Vagina (tissue), 2 donors: Measurements from ENCODE around the gene CASZ1. TPM values are rescaled to one million over a fixed set of nuclear protein-coding genes. Genes with fewer than 3 reads are reported as not detected.

ENCODE experiments used
- DNase-seq, 2 donors: peaks; one replicate each; pipeline ENCODE4 v3.0.0-alpha.2; 2017; ENCODE audit errors: extremely low spot score in 2 of 2
- H3K27ac ChIP-seq: fragments of 200-600 bp; sonication (generic); one replicate; pipeline ENCODE4 v1.5.1; 2019
- H3K27me3 ChIP-seq: fragments of 200-600 bp; sonication (generic); one replicate; pipeline ENCODE4 v1.5.1; 2019
- H3K36me3 ChIP-seq, 2 donors: fragments of 200-600 bp; sonication (generic); one replicate each; pipeline ENCODE4 v1.5.1; 2017 to 2019
- H3K4me1 ChIP-seq: fragments of 200-600 bp; sonication (generic); one replicate; pipeline ENCODE4 v1.5.1; 2019
- H3K4me3 ChIP-seq, 2 donors: fragments of 200-600 bp; sonication (generic); 1 replicate in 1 of 2; 2 replicates in 1 of 2; pipeline ENCODE4 v1.5.1; 2016 to 2019
- H3K9me3 ChIP-seq: fragments of 200-600 bp; sonication (generic); one replicate; pipeline ENCODE4 v1.5.1; 2019
- POLR2A ChIP-seq, 2 donors: fragments of 450-650 bp; IDR thresholded peaks; one replicate each; pipeline ENCODE4 v1.6.1; 2017; ENCODE audit warnings: antibody characterized with exemption in 2 of 2, mild to moderate bottlenecking in 2 of 2, moderate library complexity in 2 of 2
- POLR2AphosphoS5 ChIP-seq, 2 donors: sonication (generic); formaldehyde crosslinking; IDR thresholded peaks; one replicate each; pipeline ENCODE4 v1.9.0; 2017; ENCODE audit warnings: antibody characterized with exemption in 2 of 2, mild to moderate bottlenecking in 2 of 2, low read depth in 1 of 2; ENCODE audit not compliant: insufficient read depth in 1 of 2
- intact Hi-C: fragments of 100-400 bp; cut with DNase I; formaldehyde crosslinking; loops from one replicate; pipeline ENCODE4 v1.15.1; 2023
- total RNA-seq: library from RNA; depleted of rRNA; stranded (reverse); fragments of >200 nt; gene quantifications from one replicate; pipeline ENCODE4 v1.2.3, GENCODE V29; 2016
- TF ChIP-seq, protein P1 (sequence below), 3 experiments: fragments of 450-650 bp in 2 of 3; fragments of 200-600 bp in 1 of 3; sonication (generic) in 1 of 3; IDR thresholded peaks; one replicate each; pipeline ENCODE4 v1.5.1; 2017 to 2019; ENCODE audit warnings: antibody characterized with exemption in 3 of 3, mild to moderate bottlenecking in 2 of 3, moderate library complexity in 2 of 3

CASZ1 gene
- total RNA-seq, 1 donor from 2014 or later, result 30.7 TPM

DNA sequence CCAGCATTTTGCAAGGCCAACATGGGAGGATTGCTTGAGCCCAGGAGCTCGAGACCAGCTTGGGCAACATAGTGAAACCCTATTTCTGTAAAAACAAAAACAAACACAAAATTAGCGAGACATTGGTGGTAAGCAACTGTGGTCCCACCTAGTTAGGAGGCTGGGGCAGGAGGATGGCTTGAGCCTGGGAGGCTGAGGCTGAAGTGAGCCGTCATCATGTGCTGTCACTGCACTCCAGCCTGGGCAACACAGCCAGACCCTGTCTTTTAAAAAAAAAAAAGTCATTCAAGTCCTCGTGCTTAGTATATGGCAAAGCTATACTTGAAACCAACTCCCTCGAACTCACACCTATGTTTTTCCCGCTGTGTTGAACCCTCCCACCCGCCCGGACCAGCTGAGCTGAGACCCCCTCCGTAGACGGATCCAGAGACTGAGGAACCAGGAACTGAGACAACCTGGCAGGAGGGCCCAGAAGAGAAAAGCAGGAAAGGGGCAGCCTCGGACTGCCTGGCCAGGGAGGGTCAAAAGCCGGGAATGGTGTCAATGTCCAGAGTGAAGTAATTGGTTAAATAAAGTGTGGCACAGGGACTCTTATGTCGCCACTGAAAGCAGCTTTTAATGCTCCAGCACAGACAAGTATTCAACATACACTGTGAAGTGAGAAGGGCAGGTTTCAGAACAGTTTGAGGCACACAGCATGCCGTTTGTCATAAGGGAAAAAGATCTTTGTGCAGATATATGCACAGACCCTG lies 32.8 kb upstream of the CASZ1 start:
- no peaks in the 10 kb centered on the region for H3K9me3 ChIP-seq
- H3K4me3 ChIP-seq, result no peak overlapping the region
- TF ChIP-seq POLR2AphosphoS5 (IDR thresholded peaks at IDR 0.05; ENCODE audit: insufficient read depth in 1 of 2, low read depth in 1 of 2), result no peak
- no peak for TF ChIP-seq POLR2A (IDR thresholded peaks at IDR 0.05)
- TF ChIP-seq, protein P1, sequence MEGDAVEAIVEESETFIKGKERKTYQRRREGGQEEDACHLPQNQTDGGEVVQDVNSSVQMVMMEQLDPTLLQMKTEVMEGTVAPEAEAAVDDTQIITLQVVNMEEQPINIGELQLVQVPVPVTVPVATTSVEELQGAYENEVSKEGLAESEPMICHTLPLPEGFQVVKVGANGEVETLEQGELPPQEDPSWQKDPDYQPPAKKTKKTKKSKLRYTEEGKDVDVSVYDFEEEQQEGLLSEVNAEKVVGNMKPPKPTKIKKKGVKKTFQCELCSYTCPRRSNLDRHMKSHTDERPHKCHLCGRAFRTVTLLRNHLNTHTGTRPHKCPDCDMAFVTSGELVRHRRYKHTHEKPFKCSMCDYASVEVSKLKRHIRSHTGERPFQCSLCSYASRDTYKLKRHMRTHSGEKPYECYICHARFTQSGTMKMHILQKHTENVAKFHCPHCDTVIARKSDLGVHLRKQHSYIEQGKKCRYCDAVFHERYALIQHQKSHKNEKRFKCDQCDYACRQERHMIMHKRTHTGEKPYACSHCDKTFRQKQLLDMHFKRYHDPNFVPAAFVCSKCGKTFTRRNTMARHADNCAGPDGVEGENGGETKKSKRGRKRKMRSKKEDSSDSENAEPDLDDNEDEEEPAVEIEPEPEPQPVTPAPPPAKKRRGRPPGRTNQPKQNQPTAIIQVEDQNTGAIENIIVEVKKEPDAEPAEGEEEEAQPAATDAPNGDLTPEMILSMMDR (IDR thresholded peaks at IDR 0.05), result no peak
- no peak for DNase-seq
- H3K27me3 ChIP-seq, result no peaks in the 10 kb centered on the region
- H3K27ac ChIP-seq, result no peak overlapping the region
- H3K36me3 ChIP-seq, result no peaks in the 10 kb centered on the region
- intact Hi-C loops, result no loop called here
- H3K4me1 ChIP-seq, result peaks cover 22% of the 10 kb centered on the region

DNA sequence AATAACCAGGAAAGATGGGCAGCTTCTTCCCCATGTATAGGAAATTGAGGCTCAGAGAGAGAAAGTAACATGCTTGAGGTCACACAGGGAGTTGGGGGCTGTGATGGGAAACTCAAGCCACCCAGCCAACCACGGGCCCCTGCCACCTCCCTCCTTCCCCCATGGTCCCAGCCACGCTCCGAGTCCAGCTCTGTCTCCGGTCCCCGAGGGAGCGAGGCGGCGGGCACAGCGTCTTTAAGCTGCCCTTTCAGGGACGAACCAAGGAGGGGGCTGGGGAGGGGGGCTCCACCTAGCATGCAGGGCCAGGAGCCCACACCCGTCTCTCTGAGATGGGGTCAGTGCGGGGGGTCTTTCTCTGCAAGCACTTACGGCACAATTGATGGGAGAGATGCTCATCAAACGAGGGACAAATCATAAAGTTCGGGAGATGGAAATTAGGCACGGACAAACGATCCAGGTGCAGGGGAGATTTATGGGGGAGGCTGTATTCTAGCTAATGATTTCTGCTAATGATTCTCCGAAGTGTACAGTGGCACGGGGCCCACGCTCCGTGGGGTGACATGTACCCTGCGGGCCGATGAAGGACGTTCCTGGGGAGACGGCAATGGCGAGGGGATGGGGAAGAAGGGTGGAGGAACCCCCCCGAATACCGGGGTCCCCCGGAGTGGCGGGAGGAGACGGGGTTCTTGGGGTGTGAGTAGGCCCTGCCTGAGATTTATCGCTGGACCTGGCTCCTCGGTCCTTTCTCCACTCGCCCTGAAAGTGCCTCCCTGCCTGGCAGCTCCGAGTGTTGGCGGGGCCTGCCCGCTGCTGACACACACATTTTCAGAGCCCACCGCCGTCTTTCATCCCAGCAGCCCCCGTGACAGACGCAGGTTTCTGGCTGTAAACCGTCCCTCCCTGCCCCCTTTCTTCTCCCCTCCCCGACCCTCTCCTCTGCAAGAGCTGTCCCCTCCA lies 31.2 kb upstream of the CASZ1 start:
- Histone ChIP-seq H3K36me3 (no peaks in the 10 kb centered on the region), H3K27ac (no peak overlapping the region), H3K27me3 (no peaks in the 10 kb centered on the region), H3K9me3 (no peaks in the 10 kb centered on the region), H3K4me3 (no peak overlapping the region), H3K4me1 (peaks cover 36% of the 10 kb centered on the region)
- intact Hi-C loops, result no loop called here
- no peak for DNase-seq
- TF ChIP-seq, protein P1 (IDR thresholded peaks at IDR 0.05), result no peak
- no peak for TF ChIP-seq POLR2AphosphoS5 (IDR thresholded peaks at IDR 0.05; ENCODE audit: insufficient read depth in 1 of 2, low read depth in 1 of 2)
- no peak for TF ChIP-seq POLR2A (IDR thresholded peaks at IDR 0.05)

DNA sequence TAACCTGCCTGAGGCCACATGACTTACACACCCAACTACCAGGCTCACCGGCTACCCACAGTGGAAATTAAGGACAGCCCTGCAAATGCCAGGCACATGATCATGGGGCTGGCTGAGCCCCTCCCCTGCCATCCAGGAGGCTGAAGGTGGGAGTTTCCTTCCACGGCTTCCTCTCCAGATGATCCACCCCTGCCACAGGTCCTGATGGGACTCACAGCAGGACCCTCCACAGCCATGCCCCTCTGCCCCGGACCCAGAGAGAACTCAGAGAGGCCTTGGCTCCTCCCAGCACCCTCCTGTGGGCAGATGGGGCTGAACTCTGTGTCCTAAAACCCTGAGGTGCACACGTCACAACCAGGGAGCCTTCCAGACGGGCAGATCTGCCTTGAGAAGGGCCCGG lies 29.1 kb upstream of the CASZ1 start:
- H3K27ac ChIP-seq, result peak overlapping the region; percentile 64
- TF ChIP-seq, protein P1 (IDR thresholded peaks at IDR 0.05), result no peak
- no peak for TF ChIP-seq POLR2A (IDR thresholded peaks at IDR 0.05)
- TF ChIP-seq POLR2AphosphoS5 (IDR thresholded peaks at IDR 0.05; ENCODE audit: insufficient read depth in 1 of 2, low read depth in 1 of 2), result no peak
- H3K9me3 ChIP-seq, result no peaks in the 10 kb centered on the region
- intact Hi-C loops, result no loop called here
- H3K4me1 ChIP-seq, result peaks cover 31% of the 10 kb centered on the region
- H3K36me3 ChIP-seq, result no peaks in the 10 kb centered on the region
- H3K4me3 ChIP-seq, result no peak overlapping the region
- H3K27me3 ChIP-seq, result no peaks in the 10 kb centered on the region
- DNase-seq, result no peak

DNA sequence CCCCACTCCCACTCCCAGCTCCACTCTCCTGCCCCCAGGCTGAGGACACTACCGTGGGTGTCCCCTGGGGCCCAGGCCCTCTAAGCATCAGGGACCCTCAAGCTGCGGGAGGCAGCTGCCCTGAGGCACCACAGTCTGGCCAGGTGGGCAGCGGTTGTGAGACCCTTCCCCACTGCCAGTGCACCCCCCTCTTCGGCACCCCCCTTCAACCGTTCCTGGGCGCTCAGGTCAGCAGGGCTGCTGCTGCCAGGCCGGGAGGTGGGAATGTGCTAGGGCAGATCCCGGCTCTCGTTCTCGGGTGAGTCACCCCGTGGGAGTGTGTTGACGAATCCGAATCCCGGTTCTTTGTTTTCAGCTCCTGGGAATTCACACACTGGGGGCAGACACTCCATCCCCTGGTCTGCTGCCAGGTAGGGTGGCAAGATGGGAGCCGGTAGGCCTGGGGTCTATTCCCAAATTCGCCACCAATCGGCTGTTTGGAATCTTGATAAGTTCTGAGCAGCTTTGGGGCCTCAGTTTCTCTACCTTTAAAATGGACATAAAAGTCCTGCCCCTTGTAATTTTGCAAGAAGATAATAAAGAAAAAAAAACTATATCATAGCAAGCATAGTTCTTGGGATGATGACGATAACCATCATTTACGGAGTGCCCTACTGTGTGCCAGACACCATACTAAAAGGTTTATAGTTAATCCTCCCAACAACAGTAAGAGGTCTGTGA lies 28.5 kb upstream of the CASZ1 start:
- TF ChIP-seq, protein P1 (IDR thresholded peaks at IDR 0.05), result no peak
- peak in 1 of 2 donors; percentile 58 for TF ChIP-seq POLR2AphosphoS5 (IDR thresholded peaks at IDR 0.05; ENCODE audit: insufficient read depth in 1 of 2, low read depth in 1 of 2)
- Histone ChIP-seq H3K27ac (peak overlapping the region; percentile 64), H3K4me1 (peaks cover 25% of the 10 kb centered on the region)

More for the DNA sequence above, 28.5 kb upstream of the CASZ1 start:
- Histone ChIP-seq H3K36me3 (no peaks in the 10 kb centered on the region), H3K4me3 (no peak overlapping the region), H3K27me3 (no peaks in the 10 kb centered on the region), H3K9me3 (no peaks in the 10 kb centered on the region)
- no peak for DNase-seq
- intact Hi-C loops, result no loop called here
